Neural crest cell (in vitro differentiated cells): ENCODE measurements around the gene REV1. TPM values are rescaled to one million over a fixed set of nuclear protein-coding genes. Genes with fewer than 3 reads are reported as not detected.
A peak's percentile ranks its signal among the peaks of the same experiment; 100 is the strongest.
"Not testable (repeated sequence)": the region's sequence is repeated elsewhere in the genome, so short reads cannot be mapped to it uniquely, and the experiment has no call there.

ENCODE experiments used
- DNase-seq: peaks from one replicate; pipeline ENCODE4 v3.0.0; 2021; ENCODE audit warnings: low read depth, mixed read lengths, low spot score
- H3K27ac Mint-ChIP-seq: one replicate; pipeline ENCODE4 v1.8.0; 2021; ENCODE audit warnings: mild to moderate bottlenecking, mixed read lengths; ENCODE audit not compliant: unreplicated experiment
- H3K27me3 Mint-ChIP-seq: 2 replicates; pipeline ENCODE4 v1.8.0; 2021; ENCODE audit warnings: low read depth, mild to moderate bottlenecking, mixed read lengths
- H3K36me3 Mint-ChIP-seq: 2 replicates; pipeline ENCODE4 v1.8.0; 2021; ENCODE audit warnings: low read depth, mild to moderate bottlenecking, mixed read lengths
- H3K4me1 Mint-ChIP-seq: 2 replicates; pipeline ENCODE4 v1.8.0; 2021; ENCODE audit warnings: mixed read lengths
- H3K4me3 Mint-ChIP-seq: one replicate; pipeline ENCODE4 v1.8.0; 2021; ENCODE audit warnings: mild to moderate bottlenecking, mixed read lengths
- H3K9me3 Mint-ChIP-seq: 2 replicates; pipeline ENCODE4 v1.8.0; 2021; ENCODE audit warnings: mixed read lengths
- total RNA-seq: library from RNA; stranded (reverse); gene quantifications from 2 replicates; pipeline ENCODE4 v1.2.1, GENCODE V29; 2021
- TF ChIP-seq, protein P1 (sequence below): fragments of 200-600 bp; sonication (generic); conservative IDR thresholded peaks from 2 replicates; pipeline ENCODE4 v1.5.0; 2021; ENCODE audit warnings: antibody characterized with exemption, mild to moderate bottlenecking

REV1 gene
- total RNA-seq, 1 donor from 2014 or later: 48.6 TPM

DNA sequence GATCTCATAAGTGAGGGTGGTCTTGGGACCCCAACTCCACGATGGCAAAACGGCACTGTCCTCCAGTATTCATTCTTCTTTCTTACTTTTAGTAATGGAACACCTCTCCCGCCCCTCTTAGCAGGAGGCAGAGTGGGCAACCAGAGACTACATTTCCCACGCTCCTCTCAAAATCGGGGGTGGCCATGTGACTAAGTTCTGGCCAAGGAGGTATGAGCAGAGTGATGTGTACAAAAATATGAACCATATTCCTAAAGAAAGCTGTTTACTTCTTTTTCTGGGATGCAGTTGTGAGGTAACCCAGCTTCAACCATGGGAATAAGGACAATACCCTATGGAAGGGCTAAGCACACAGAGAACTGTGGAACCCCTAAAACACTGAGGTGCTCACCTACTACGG lies 12.8 kb downstream of the REV1 start:
- TF ChIP-seq, protein P1, sequence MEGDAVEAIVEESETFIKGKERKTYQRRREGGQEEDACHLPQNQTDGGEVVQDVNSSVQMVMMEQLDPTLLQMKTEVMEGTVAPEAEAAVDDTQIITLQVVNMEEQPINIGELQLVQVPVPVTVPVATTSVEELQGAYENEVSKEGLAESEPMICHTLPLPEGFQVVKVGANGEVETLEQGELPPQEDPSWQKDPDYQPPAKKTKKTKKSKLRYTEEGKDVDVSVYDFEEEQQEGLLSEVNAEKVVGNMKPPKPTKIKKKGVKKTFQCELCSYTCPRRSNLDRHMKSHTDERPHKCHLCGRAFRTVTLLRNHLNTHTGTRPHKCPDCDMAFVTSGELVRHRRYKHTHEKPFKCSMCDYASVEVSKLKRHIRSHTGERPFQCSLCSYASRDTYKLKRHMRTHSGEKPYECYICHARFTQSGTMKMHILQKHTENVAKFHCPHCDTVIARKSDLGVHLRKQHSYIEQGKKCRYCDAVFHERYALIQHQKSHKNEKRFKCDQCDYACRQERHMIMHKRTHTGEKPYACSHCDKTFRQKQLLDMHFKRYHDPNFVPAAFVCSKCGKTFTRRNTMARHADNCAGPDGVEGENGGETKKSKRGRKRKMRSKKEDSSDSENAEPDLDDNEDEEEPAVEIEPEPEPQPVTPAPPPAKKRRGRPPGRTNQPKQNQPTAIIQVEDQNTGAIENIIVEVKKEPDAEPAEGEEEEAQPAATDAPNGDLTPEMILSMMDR: no peak
- no peaks in the 10 kb centered on the region for H3K36me3 Mint-ChIP-seq
- H3K27me3 Mint-ChIP-seq: no peaks in the 10 kb centered on the region
- H3K4me3 Mint-ChIP-seq: no peak overlapping the region
- H3K9me3 Mint-ChIP-seq: no peaks in the 10 kb centered on the region
- DNase-seq: no peak
- no peak overlapping the region for H3K27ac Mint-ChIP-seq
- H3K4me1 Mint-ChIP-seq: peaks cover 36% of the 10 kb centered on the region

- DNase-seq: no peak
- TF ChIP-seq, protein P1: no peak
- Mint-ChIP-seq H3K27me3 (no peaks in the 10 kb centered on the region), H3K27ac (no peak overlapping the region), H3K4me1 (peaks cover 35% of the 10 kb centered on the region), H3K9me3 (no peaks in the 10 kb centered on the region), H3K36me3 (no peaks in the 10 kb centered on the region), H3K4me3 (no peak overlapping the region)
These were observed 13.2 kb downstream of the REV1 start for GRCh38 chr2:99476629-99477028.

- Mint-ChIP-seq H3K4me1 (peaks cover 36% of the 10 kb centered on the region), H3K27ac (peak overlapping the region; percentile 23)
- H3K36me3 Mint-ChIP-seq, H3K9me3 Mint-ChIP-seq, H3K4me3 Mint-ChIP-seq, DNase-seq, H3K27me3 Mint-ChIP-seq: not testable (repeated sequence)
These were observed 14.7 kb downstream of the REV1 start for GRCh38 chr2:99475095-99475494.

DNA sequence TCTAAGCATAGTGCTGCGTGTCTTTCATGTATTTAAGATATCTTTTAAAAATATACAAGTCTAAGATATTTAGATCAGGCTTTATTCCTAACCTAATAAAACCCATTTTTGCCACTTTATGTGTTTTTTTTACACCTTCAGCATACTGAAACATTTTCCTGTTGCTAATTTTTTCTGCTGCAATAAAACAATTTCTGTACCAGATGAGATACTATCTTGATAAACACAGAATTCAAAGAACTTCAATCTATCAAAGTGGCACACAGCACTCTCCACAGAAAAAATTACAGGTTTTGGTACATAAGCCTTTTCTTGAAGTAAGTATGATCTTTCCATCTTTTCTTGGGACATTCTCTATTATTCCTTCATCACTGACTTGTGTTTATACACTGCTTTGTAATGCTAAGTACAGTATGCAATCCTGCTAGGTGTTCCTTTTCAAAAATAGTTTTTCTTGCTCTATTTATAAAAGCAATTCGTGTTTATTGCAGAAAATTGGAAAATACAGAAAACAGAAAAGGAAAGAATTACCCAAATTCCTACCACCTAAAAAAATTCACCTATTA lies 16.2 kb downstream of the REV1 start:
- peaks cover 14% of the 10 kb centered on the region for H3K36me3 Mint-ChIP-seq
- H3K27ac Mint-ChIP-seq: no peak overlapping the region
- DNase-seq: no peak
- H3K4me1 Mint-ChIP-seq: peaks cover 36% of the 10 kb centered on the region
- TF ChIP-seq, protein P1: no peak
- peaks cover 4% of the 10 kb centered on the region for H3K9me3 Mint-ChIP-seq
- no peak overlapping the region for H3K4me3 Mint-ChIP-seq
- no peaks in the 10 kb centered on the region for H3K27me3 Mint-ChIP-seq

DNA sequence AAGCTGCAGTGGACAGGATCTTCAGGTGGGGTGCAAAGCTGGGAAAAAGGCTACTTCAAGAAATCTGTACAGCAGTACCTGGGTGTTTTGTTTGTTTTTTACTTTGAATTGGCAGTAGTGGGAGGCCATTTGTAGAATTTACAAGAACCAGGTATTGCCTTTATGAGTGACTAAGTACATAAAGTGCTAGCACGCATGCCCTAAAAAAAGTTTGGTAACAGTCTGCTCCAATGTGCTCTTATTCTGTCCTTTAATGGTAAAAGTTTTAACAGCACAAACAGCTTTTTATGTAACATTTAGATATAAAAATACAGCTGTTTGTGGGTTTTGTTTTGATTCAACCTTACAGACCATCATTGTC lies 17.2 kb downstream of the REV1 start:
- Mint-ChIP-seq H3K4me3 (no peak overlapping the region), H3K9me3 (peaks cover 6% of the 10 kb centered on the region), H3K27me3 (no peaks in the 10 kb centered on the region), H3K4me1 (peaks cover 36% of the 10 kb centered on the region), H3K36me3 (peaks cover 14% of the 10 kb centered on the region), H3K27ac (no peak overlapping the region)
- no peak for DNase-seq
- TF ChIP-seq, protein P1: no peak

DNA sequence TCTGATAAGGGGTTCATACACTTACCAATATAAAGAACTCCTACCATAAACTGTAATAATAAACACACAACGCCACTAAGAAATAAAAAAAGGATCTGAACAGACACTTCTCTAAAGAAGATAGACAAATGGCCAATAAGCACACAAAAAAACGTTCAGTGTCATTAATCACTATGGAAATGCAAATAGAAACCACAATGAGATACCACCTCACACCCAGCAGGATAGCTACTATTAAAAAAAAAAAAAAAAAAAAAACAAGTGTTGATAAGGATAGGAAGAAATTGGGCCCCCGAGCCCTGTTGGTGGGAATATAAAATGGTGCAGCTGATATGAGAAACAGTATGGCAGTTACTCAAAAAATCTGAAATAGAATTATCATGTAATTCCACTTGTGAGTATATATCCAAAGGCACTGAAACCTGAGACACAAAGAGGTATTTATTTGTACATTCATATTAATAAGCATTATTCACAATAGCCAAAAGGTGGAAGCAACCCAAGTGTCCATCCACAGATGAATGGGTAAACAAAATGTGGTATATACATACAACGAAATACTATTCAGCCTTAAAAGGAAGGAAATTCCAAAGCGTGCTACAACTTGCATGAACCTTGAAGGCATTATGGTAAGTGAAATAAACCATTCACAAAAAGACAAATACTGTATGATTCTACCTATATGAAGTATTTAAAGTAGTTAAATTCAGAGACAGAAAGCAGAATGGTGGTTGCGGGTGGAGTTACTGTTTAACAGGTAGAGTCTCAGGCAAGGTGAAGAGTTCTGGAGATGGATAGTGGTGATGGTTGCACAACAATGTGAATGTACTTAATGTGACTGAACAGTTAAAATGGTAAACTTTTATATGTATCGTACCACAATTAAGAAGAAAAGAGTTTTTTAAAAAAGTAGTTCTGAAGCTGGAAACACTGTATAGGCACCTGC lies 17.9 kb downstream of the REV1 start:
- no peak overlapping the region for H3K4me3 Mint-ChIP-seq
- no peak for DNase-seq
- no peak overlapping the region for H3K27ac Mint-ChIP-seq
- peaks cover 37% of the 10 kb centered on the region for H3K4me1 Mint-ChIP-seq
- peaks cover 14% of the 10 kb centered on the region for H3K36me3 Mint-ChIP-seq
- TF ChIP-seq, protein P1: no peak
- H3K9me3 Mint-ChIP-seq: peaks cover 6% of the 10 kb centered on the region
- H3K27me3 Mint-ChIP-seq: no peaks in the 10 kb centered on the region
